Mucosa of descending colon (tissue), 3 donors: ENCODE data around the gene EIF4G1. TPM values are rescaled to one million over a fixed set of nuclear protein-coding genes. Genes with fewer than 3 reads are reported as not detected.

Experiments used
- ATAC-seq: fragments of 200-7000 bp; cut with Tn5 transposase; one replicate; pipeline ENCODE4 v1.9.1; 2020; ENCODE audit warnings: mild to moderate bottlenecking, moderate library complexity
- DNase-seq, 3 donors: peaks; one replicate each; pipeline ENCODE4 v3.0.0-alpha.2; 2020
- H3K36me3 ChIP-seq: fragments of 200-600 bp; one replicate; pipeline ENCODE4 v1.8.0; 2021; ENCODE audit warnings: low read depth, mild to moderate bottlenecking
- H3K4me1 ChIP-seq: fragments of 200-600 bp; one replicate; pipeline ENCODE4 v1.8.0; 2021; ENCODE audit warnings: low read depth, mild to moderate bottlenecking
- H3K4me3 ChIP-seq: fragments of 200-600 bp; one replicate; pipeline ENCODE4 v1.8.0; 2021; ENCODE audit warnings: mild to moderate bottlenecking
- H3K9me3 ChIP-seq: fragments of 200-600 bp; one replicate; pipeline ENCODE4 v1.8.0; 2021; ENCODE audit warnings: mild to moderate bottlenecking
- intact Hi-C, 2 donors: fragments of 100-400 bp; cut with DNase I in 1 of 2; cut with micrococcal nuclease in 1 of 2; formaldehyde crosslinking; loops; one replicate each; pipeline versions ENCODE4 v1.11.0 to v1.11.1; 2022; cut with DNase I, micrococcal nuclease
- total RNA-seq, 3 donors: library from RNA; stranded (reverse); fragmentation: NEBNext Ultra II Directional in 2 of 3; extraction: Animal tissue kit (Norgen Biotek cat#: 25700) in 2 of 3; gene quantifications; one replicate each; pipeline versions ENCODE4 v1.2.1 to v1.2.4, GENCODE V29; 2021 to 2023
- TF ChIP-seq, protein P1 (sequence below): fragments of 200-600 bp; IDR thresholded peaks from one replicate; pipeline ENCODE4 v1.8.0; 2022; ENCODE audit warnings: antibody characterized with exemption, mild to moderate bottlenecking
- donor health status: DM: no; HTN: no; CAD: no; lungs with moderate emphysema.
- donor health status: DM: no; HTN: no; CAD: no.
- donor health status: DM: no; HTN: yes; CAD: no.

The EIF4G1 gene
- total RNA-seq, 3 donors from 2014 or later: 256 to 305 (median 267) TPM

DNA sequence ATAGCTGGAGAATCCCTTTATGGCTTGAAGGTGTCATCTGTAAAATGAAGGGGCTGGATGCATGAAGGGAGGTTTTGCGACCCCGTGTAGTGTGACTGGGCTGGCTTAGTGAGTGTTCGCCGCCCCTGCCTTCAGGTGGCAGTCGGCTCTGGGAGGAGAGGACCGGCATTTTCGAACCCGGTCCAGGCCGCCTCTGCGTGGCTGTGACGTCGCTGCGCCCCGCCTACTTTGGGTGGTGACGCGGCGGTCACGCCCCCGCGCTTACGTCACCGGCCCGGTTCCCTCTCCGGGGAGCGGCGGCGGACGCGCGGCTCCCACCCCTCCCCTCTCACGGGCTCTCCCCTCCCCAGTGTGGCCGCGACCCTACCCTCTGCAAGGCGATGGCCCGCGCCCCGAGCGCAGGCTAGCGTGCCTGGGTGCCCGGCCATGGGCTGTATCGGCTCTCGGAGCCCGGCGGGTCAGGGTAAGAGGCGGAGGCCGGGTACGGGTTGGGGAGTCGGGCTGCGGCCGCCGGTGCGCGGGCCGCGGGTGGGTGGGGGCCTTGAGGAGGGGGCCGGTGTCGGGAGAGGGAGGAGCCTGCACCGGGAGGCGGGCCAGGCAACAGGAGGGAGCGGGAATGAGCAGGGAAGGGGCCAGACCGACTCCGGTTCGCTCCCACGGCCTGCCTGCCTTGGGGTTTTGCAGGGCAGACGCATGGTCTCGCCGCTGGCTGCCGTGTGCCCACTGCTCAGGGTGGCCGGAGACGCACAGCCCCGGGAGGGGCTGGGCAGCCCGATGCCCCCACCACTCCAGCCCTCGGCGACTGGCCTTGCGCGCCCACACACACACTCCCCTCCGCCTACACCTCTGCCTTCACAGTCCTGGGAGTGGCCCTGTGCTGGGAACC, 21.5 kb downstream of the EIF4G1 start:
- intact Hi-C loops: no loop called here

GRCh38 chr3:184336547-184337398, 22.4 kb downstream of the EIF4G1 start:
- ATAC-seq (peak; percentile 27), DNase-seq (peak in 2 of 3 donors; percentile 50 to 55)
- peak overlapping the region; percentile 46 for H3K4me3 ChIP-seq
- peaks cover 8% of the 10 kb centered on the region for H3K36me3 ChIP-seq
- peaks cover 17% of the 10 kb centered on the region for H3K4me1 ChIP-seq
- intact Hi-C loops: no loop called here
- H3K9me3 ChIP-seq: no peaks in the 10 kb centered on the region
- TF ChIP-seq, protein P1, sequence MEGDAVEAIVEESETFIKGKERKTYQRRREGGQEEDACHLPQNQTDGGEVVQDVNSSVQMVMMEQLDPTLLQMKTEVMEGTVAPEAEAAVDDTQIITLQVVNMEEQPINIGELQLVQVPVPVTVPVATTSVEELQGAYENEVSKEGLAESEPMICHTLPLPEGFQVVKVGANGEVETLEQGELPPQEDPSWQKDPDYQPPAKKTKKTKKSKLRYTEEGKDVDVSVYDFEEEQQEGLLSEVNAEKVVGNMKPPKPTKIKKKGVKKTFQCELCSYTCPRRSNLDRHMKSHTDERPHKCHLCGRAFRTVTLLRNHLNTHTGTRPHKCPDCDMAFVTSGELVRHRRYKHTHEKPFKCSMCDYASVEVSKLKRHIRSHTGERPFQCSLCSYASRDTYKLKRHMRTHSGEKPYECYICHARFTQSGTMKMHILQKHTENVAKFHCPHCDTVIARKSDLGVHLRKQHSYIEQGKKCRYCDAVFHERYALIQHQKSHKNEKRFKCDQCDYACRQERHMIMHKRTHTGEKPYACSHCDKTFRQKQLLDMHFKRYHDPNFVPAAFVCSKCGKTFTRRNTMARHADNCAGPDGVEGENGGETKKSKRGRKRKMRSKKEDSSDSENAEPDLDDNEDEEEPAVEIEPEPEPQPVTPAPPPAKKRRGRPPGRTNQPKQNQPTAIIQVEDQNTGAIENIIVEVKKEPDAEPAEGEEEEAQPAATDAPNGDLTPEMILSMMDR: no peak

More for the DNA sequence above, 21.5 kb downstream of the EIF4G1 start:
- DNase-seq (peak; percentile 89 to 95 (median 94)), ATAC-seq (peak; percentile 91)
- H3K4me3 ChIP-seq: peak overlapping the region; percentile 46
- peaks cover 17% of the 10 kb centered on the region for H3K4me1 ChIP-seq
- no peaks in the 10 kb centered on the region for H3K9me3 ChIP-seq
- peaks cover 17% of the 10 kb centered on the region for H3K36me3 ChIP-seq
- TF ChIP-seq, protein P1: no peak

DNA sequence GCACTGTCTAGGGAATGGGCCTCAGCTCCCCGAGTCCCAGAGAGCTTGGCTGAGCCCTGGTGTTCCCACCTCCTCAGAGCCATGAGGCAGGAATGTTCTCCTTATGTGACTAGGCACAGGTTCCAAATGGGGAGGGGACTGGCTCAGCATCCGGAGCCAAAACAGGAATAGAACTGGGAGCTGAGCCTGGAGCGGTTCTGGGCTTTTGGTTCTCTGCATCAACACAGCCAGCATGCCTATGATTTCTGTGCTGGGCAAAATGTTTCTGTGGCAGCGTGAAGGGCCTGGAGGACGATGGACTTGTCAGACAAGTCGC, 23.0 kb downstream of the EIF4G1 start, which contains the start of gene FAM131A:
FAM131A (plus strand) TSS at position 202 of the 316 bp plus-strand sequence; CDS start at position 233, 31 bp downstream.
- peak in 1 of 3 donors; percentile 42 for DNase-seq
- H3K36me3 ChIP-seq: peaks cover 4% of the 10 kb centered on the region
- ATAC-seq: no peak

DNA sequence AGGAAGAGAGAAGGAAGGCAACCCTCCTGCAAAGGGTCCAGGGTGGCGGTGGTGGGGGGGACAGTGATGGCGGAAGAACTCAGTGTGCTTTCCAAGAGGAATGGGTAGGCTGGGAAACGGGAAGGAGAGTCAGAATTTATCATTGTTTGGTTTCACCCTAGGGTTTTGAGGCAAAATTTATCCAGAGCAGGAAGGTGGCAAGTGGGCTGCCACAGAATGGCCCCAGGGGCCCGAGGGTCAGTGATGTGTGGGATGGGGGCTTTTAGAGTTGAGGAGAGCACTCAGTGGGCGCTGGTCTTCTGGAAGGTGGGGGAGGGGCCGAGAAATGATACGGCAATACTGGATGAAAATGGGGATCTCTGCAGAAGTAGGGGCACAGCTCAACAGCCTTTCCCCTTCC, 23.6 kb downstream of the EIF4G1 start:
- DNase-seq: no peak
- no peak for ATAC-seq
- TF ChIP-seq, protein P1: no peak
- Histone ChIP-seq H3K36me3 (peaks cover 4% of the 10 kb centered on the region), H3K4me3 (no peak overlapping the region), H3K4me1 (peaks cover 17% of the 10 kb centered on the region), H3K9me3 (no peaks in the 10 kb centered on the region)
- intact Hi-C loops: no loop called here

More for the DNA sequence above, 23.0 kb downstream of the EIF4G1 start, which contains the start of gene FAM131A:
- Histone ChIP-seq H3K4me1 (peaks cover 17% of the 10 kb centered on the region), H3K9me3 (no peaks in the 10 kb centered on the region), H3K4me3 (peak within 1 kb of the TSS; percentile 46)
- intact Hi-C loops: no loop called here
- TF ChIP-seq, protein P1: no peak

DNA sequence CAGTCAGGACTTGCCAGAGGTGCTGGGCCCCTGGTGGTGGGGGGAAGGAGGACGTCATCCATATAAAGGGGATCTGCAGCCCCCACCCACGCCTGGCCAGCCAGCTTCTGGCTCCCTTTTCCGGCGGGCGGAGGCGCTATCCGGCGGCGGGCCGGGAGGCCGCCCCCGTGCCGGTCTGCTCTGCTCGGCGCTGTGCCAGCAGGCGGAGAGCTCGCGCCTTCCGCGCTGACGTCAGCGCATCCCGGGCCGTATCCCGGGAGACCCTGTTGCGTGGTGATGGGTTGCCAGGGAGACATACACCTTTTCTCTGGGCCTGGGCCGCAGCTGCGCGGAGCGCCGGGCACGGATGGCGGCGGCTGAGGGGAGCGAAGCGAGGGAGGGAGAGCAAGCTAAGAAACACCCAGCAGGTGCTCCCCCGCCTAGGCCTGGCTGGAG, 24.1 kb downstream of the EIF4G1 start:
- Histone ChIP-seq H3K4me3 (no peak overlapping the region), H3K4me1 (peaks cover 17% of the 10 kb centered on the region), H3K36me3 (peaks cover 4% of the 10 kb centered on the region), H3K9me3 (no peaks in the 10 kb centered on the region)
- TF ChIP-seq, protein P1: no peak
- intact Hi-C loops: no loop called here
- ATAC-seq: no peak
- DNase-seq: peak in 2 of 3 donors; percentile 57 to 69
